ENCODE measurements around the gene ADNP. TPM values are rescaled to one million over a fixed set of nuclear protein-coding genes. Genes with fewer than 3 reads are reported as not detected.
A peak's percentile ranks its signal among the peaks of the same experiment; 100 is the strongest.
"Not testable (repeated sequence)": the region's sequence is repeated elsewhere in the genome, so short reads cannot be mapped to it uniquely, and the experiment has no call there.

Gene ADNP
- total RNA-seq (2014; rRNA removed; shearing (Covaris generic)), result 11.9 and 16.5 TPM in 2 replicates

- in situ Hi-C loops (cut with HindIII; ENCODE audit: low sequenced_read_pairs), result no loop called here
- peak; percentile 92 for DNase-seq (ENCODE audit: low spot score)
Measured at GRCh38 chr20:50931306-50932015, at the start of gene ADNP. Gene ADNP, minus strand, starts transcription at chr20:50931437. Its CDS starts 27,441 bp downstream, at chr20:50903996.

DNA sequence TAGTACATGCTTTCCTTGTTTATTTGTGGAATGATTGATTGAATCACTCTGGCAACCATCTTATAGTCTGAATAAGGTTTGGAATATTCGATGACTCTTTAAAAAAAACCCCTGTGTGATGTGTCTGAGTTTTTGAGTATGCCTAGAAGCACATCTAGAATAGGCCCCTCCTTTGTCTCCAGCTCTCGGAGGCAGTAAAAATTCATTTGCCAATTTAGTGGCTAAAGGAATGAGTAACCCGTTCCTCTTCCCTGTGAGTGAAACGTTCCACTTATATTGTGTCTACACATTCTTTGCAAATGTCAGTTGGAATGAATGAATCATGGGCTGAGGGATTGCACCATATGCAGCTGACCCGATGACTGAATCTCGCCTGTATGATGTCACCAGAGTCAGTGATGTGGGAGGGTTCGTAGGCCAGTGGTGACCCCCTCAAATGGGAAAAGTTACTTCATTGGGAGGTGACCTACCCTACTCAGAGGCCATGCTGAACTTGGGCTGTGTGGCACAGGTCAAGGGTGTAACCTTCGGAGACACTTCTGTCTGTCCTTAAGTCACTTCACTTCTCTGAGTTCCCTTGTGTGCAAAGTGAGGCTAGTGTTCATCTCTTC, 48.9 kb upstream of the ADNP start:
- DNase-seq (ENCODE audit: low spot score), result no peak
- in situ Hi-C loops (cut with HindIII; ENCODE audit: low sequenced_read_pairs), result no loop called here

DNA sequence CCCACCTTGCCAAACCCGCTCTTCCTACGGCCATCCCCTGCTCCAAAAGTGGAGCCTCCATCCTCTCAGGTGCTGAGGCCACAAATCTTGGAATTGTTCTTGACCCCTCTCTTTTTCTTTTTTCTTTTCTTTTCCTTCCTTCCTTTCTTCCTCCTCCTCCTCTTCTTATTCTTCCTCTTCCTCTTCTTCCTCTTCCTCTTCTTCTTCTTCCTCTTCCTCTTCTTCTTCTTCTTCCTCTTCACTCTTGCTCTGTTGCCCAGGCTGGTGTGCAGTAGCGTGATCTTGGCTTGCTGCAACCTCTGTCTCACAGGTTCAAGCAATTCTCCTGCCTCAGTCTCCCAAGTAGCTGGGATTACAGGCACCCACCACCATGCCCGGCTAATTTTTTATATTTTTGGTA, 47.3 kb upstream of the ADNP start:
- in situ Hi-C loops (cut with HindIII; ENCODE audit: low sequenced_read_pairs), result not testable (repeated sequence)

DNA sequence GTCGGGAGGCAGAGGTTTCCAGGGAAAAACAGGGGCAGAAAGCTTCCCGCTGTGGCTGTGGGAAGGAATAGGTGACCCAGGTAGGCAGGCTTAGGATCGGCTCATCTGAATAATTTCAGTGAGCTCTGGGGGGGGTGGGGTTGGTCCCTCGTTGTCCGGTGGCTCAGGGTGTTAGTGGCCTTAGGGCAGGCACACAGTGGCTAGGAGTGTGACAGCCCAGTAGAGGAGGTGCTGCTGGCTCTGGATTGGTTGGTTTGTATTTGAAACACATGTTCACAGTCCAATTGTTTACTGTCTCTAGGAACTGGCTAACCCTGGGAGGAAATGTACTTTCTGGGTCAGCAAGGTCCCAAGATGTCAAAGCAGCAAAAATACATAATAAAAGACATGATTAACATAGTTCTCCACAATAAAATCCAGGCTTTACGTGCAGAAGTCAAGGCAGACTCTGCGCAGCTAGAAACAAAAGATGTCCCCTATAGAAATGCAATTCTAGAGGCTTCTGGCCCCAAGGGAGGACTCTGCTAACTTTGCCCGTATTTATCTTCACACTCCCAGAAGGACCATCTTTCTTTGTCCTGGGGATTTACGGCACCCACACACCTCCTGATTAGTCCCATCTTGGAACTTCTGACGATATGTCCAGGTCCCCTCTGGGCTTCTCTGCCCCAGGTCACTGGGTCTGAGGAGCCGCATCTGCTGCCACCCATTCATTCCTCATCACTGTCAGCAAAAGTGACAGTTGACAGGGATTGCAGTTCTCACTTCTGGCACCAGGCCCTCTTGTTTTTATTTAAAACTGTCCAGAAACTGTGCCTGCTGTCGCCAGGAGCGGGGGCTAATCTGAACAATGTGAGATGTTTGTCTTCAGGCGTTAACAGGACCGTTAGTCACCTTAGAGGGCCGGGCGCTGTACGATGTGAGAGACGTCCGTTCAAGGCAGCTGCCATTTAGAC, 46.1 kb upstream of the ADNP start:
- in situ Hi-C loops (cut with HindIII; ENCODE audit: low sequenced_read_pairs), result no loop called here

More for the DNA sequence above, 47.3 kb upstream of the ADNP start:
- not testable (repeated sequence) for DNase-seq (ENCODE audit: low spot score)

GRCh38 chr20:50975701-50976330, 44.6 kb upstream of the ADNP start:
- no peak for DNase-seq (ENCODE audit: low spot score)
- in situ Hi-C loops (cut with HindIII; ENCODE audit: low sequenced_read_pairs), result no loop called here

More for the DNA sequence above, 46.1 kb upstream of the ADNP start:
- DNase-seq (ENCODE audit: low spot score), result no peak

DNA sequence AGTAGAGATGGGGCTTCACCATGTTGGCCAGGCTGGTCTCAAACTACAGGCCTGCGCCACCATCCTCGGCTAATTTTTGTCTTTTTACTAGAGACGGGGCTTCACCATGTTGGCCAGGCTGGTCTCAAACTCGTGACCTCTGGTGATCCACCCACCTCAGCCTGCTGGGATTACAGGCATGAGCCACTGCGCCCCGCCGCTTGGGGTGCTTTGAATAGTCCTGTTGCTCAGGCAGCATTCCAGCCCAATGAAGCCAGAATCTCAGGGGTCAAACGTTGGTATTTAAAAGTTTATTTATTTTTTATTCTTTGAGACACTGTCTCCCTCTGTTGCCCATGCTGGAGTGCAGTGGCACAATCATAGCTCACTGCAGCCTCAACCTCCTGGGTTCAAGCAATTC, 38.7 kb upstream of the ADNP start:
- no peak for DNase-seq (ENCODE audit: low spot score)
- in situ Hi-C loops (cut with HindIII; ENCODE audit: low sequenced_read_pairs), result no loop called here

- no peak for DNase-seq (ENCODE audit: low spot score)
Measured at GRCh38 chr20:50969435-50969834, 38.2 kb upstream of the ADNP start.

DNA sequence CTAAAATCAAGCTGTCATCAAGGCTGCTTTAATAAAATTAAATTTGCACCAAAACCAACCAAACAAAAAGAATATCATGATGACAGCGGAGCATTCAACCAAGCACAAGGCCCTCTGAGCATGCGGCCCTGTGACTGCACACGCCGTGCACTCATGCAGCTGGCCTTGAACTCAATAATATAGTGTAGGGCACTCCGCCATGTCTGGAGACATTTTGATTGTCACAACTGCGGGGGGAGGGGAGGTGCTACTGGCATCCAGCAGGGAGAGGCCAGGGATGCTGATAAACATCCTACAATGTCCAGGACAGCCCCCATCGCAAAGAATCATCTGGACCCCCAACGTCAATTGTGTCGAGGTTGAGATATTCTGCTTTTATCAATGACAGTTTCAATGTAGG, 37.1 kb upstream of the ADNP start:
- no peak for DNase-seq (ENCODE audit: low spot score)
- in situ Hi-C loops (cut with HindIII; ENCODE audit: low sequenced_read_pairs), result no loop called here

More at GRCh38 chr20:50969435-50969834, 38.2 kb upstream of the ADNP start:
- in situ Hi-C loops (cut with HindIII; ENCODE audit: low sequenced_read_pairs), result no loop called here

DNA sequence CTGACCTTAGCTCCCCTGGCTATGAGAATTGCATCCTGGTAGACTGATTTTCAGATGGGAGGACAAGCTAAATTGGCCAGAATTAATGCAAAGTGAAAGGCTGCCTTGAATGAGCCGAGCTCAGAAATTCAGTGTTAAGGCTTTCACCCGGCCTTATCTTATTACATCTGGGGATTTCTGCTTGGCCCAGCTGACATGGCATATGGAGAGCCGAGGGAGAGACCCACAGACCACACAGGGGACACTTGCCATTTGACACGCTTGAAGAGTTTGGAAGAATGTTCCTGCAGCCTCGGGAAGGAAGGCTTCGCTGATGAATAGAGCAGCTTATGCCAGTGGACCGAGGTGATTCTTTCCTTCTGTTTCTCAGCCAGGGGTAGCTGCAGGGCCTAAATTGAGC, 36.3 kb upstream of the ADNP start:
- in situ Hi-C loops (cut with HindIII; ENCODE audit: low sequenced_read_pairs), result no loop called here
- peak; percentile 12 for DNase-seq (ENCODE audit: low spot score)

- in situ Hi-C loops (cut with HindIII; ENCODE audit: low sequenced_read_pairs), result no loop called here
- DNase-seq (ENCODE audit: low spot score), result no peak
Measured at GRCh38 chr20:50959543-50960126, 28.4 kb upstream of the ADNP start.

- in situ Hi-C loops (cut with HindIII; ENCODE audit: low sequenced_read_pairs), result no loop called here
Measured at GRCh38 chr20:50958615-50959542, 27.6 kb upstream of the ADNP start, which contains the start of gene MOCS3. Gene MOCS3, plus strand, starts transcription at chr20:50958818. Its CDS starts 25 bp downstream, at chr20:50958843.

DNA sequence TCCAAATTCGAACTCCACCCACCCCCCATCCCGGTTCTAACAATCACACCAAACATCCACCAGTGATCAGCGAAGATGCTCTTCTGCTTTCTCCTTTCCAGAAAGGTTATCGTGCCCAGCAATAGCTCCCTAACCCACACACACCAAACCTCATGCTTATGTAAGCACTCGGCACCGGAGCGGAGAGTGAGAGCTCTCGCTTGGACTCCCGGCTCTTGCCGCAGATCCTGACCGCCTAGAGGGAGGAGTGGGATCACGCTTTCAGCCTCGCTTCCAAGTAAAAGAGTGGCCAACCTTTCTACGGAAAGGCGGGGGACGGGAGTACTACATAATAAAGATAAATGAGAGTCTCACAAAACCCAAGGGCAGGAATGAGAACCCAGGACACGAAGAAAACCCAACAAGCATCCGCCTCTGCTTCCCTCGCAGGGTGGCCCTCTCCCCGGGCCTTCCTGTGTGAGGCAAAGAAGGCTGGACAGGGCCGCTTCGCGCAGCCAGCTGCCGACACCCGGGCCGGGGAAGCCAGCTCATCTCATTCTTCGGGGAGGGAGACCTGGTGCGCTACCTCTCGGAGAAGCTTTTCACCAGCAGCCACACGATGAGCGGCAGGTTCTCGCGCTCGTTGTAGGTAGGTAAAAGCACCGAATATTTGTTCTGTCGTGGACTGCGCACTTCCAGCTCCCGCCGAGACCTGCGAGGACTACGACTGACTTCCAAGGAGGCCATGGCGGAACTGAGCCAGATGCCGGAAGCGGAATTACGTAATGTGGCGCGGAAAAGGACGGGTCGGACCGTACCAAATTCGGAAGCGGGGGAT, 26.8 kb upstream of the ADNP start, which contains the start of gene DPM1:
Gene DPM1 (minus strand): TSS at position 735 of the 817 bp plus-strand sequence. CDS start 9 bp downstream, at position 726.
- no peak for DNase-seq (ENCODE audit: low spot score)
- in situ Hi-C loops (cut with HindIII; ENCODE audit: low sequenced_read_pairs), result no loop called here

More at GRCh38 chr20:50958615-50959542, 27.6 kb upstream of the ADNP start, which contains the start of gene MOCS3:
- DNase-seq (ENCODE audit: low spot score), result peak; percentile 94

DNA sequence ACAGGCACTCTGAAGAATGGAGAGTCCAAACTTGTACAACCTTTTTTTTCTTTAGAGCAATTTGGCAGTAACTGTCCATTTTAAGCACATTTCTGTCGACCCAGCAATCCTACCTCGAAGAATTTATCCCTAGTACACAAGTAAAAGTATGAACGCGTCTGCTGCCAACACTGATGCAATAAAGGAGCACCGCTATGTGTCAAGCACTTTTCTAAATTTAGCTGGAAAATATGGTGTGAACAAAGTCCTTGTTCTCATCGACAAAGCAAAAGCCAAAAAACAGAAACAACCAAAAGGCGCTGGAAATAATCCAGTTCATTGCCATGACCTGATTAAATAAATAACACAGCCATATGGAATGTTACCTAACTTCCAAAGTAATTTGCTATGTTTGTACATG, 26.0 kb upstream of the ADNP start:
- in situ Hi-C loops (cut with HindIII; ENCODE audit: low sequenced_read_pairs), result no loop called here
- no peak for DNase-seq (ENCODE audit: low spot score)

DNA sequence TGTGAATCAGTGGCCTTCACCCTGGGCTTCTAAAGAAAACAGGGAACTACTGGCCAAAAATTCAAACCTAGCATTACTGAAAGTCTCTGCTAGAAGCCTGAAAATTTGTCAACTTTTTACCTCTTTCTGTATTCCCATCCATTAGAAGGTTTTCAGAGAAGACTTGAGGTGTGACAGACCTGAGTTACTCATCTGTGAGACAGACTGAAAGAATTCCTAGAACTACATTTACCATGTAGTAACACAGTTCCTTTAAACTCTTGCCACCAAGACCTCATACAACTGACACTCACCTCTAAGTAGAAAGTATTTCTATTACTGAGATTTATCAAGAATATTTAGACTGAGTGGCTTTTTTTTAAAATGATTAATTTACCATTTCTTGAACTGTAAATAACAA, 22.6 kb upstream of the ADNP start:
- DNase-seq (ENCODE audit: low spot score), result no peak
- in situ Hi-C loops (cut with HindIII; ENCODE audit: low sequenced_read_pairs), result no loop called here

- in situ Hi-C loops (cut with HindIII; ENCODE audit: low sequenced_read_pairs), result no loop called here
- DNase-seq (ENCODE audit: low spot score), result no peak
Measured at GRCh38 chr20:50953196-50953595, 22.0 kb upstream of the ADNP start.

DNA sequence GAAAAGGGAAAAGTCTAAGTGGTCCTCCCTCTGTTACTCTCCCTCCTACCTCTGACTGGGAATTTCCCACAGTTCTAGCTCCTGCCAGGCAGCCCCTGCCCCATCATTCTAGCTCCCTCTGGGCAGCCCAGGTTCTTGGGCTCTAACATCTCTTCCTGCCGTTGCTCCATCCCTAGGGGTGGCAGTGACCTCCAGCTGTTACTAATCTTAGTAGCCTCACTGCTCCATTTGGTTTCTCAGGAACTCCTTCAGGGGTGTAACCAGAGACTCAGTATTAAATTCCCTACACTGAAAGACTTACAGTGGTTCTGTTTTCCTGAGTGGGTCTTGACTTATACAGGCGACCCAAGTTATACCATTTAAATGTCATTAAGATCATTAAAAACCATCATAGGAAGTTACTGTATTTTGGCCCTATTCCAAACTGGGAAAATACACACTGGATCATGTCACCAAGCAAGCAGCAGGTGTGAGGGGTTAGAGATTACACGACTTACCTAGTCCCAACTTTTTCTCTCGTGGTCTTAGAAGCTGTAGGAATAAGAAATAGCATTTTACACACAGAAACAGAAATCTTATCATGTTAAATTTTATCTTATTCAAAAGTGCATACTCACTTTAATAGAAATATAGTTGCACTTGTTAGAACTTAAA, 17.0 kb upstream of the ADNP start:
- DNase-seq (ENCODE audit: low spot score), result no peak
- in situ Hi-C loops (cut with HindIII; ENCODE audit: low sequenced_read_pairs), result no loop called here
